ENCODE data around the gene ETV6.

ETV6 gene

GRCh38 chr12:11815397-11815796, 165.9 kb downstream of the ETV6 start:
- H3K27ac Mint-ChIP-seq: no peak overlapping the region
- CTCF ChIA-PET: no interaction called here
- no peak for DNase-seq
- no peaks in the 10 kb centered on the region for H3K9me3 Mint-ChIP-seq
- H3K4me3 Mint-ChIP-seq: no peak overlapping the region
- no peaks in the 10 kb centered on the region for H3K27me3 Mint-ChIP-seq
- H3K36me3 Mint-ChIP-seq: peaks cover 7% of the 10 kb centered on the region
- peaks cover 32% of the 10 kb centered on the region for H3K4me1 Mint-ChIP-seq

- DNase-seq: no peak
- Mint-ChIP-seq H3K27ac (no peak overlapping the region), H3K4me3 (no peak overlapping the region), H3K36me3 (peaks cover 15% of the 10 kb centered on the region), H3K27me3 (no peaks in the 10 kb centered on the region), H3K9me3 (no peaks in the 10 kb centered on the region), H3K4me1 (peaks cover 15% of the 10 kb centered on the region)
- CTCF ChIA-PET: interaction anchor here (1.2 kb wide), 1 partner anchor 39 kb away, joined by 3 read pairs; no protein-coding TSS in a partner anchor
Measured at GRCh38 chr12:11819643-11820042, 170.2 kb downstream of the ETV6 start.

DNA sequence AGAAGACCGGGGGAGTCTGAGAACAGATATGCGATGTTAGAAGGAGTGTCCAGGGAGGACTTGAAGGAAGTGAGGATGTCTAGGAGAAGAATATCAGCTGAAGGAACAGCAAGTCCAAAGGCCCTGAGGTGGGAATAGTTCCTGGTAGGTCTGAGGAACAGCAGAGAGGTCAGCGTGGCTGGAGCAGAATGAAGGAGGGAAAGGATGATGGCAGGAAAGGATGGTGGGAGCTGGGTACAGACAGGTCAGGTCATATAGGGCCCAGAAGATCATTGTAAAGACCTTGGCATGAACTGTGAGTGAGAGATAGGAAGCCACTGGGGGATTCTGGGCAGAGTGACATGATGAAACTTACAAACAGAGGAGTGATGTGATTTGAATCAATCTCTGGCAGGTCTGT, 171.0 kb downstream of the ETV6 start:
- CTCF ChIA-PET: interaction anchor here (1.2 kb wide), 1 partner anchor 40 kb away, joined by 3 read pairs; no protein-coding TSS in a partner anchor
- Mint-ChIP-seq H3K9me3 (no peaks in the 10 kb centered on the region), H3K27ac (no peak overlapping the region), H3K36me3 (peaks cover 21% of the 10 kb centered on the region), H3K4me1 (peaks cover 18% of the 10 kb centered on the region), H3K4me3 (no peak overlapping the region), H3K27me3 (no peaks in the 10 kb centered on the region)
- DNase-seq: no peak

- Mint-ChIP-seq H3K4me1 (peaks cover 18% of the 10 kb centered on the region), H3K27ac (peak overlapping the region; percentile 0), H3K4me3 (no peak overlapping the region), H3K9me3 (no peaks in the 10 kb centered on the region), H3K36me3 (peaks cover 26% of the 10 kb centered on the region), H3K27me3 (no peaks in the 10 kb centered on the region)
- CTCF ChIA-PET: interaction anchor here (1.2 kb wide), 1 partner anchor 212 kb away, joined by 4 read pairs; no protein-coding TSS in a partner anchor
- no peak for DNase-seq
Measured at GRCh38 chr12:11821386-11822080, 172.1 kb downstream of the ETV6 start.

- H3K9me3 Mint-ChIP-seq: no peaks in the 10 kb centered on the region
- no peak for DNase-seq
- CTCF ChIA-PET: interaction anchor here (0.6 to 1.2 kb wide), 2 partner anchors 97 to 211 kb away, joined by 3 to 4 read pairs; no protein-coding TSS in a partner anchor
Measured at GRCh38 chr12:11822081-11822834, 172.8 kb downstream of the ETV6 start.

DNA sequence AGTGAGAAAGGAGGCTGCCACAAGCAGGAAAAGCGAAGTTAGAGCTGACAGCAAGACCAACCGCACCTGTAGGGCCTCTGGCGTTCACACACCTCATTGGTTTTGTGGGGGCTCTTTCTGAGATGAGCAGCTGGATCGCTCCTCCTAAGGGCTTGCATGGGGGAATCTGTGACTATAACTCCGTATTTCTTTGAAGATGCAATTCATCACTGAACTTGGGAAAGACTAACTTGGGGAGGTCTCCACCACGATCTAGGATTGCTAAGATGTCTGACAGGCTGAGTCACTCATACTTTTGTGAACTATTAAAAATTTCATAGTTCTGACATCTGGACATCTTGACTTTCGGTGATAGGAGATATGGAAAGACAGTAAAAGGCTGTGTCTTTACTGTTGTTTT, 173.6 kb downstream of the ETV6 start:
- Mint-ChIP-seq H3K9me3 (no peaks in the 10 kb centered on the region), H3K36me3 (peaks cover 29% of the 10 kb centered on the region), H3K4me1 (peaks cover 18% of the 10 kb centered on the region), H3K27ac (no peak overlapping the region), H3K27me3 (no peaks in the 10 kb centered on the region), H3K4me3 (no peak overlapping the region)
- DNase-seq: no peak
- CTCF ChIA-PET: interaction anchor here (0.6 to 1.2 kb wide), 2 partner anchors 96 to 211 kb away, joined by 3 to 4 read pairs; no protein-coding TSS in a partner anchor

More at GRCh38 chr12:11822081-11822834, 172.8 kb downstream of the ETV6 start:
- Mint-ChIP-seq H3K36me3 (peaks cover 29% of the 10 kb centered on the region), H3K4me1 (peaks cover 18% of the 10 kb centered on the region), H3K27ac (peak overlapping the region; percentile 0), H3K27me3 (no peaks in the 10 kb centered on the region), H3K4me3 (no peak overlapping the region)

GRCh38 chr12:11823593-11823992, 174.1 kb downstream of the ETV6 start:
- H3K36me3 Mint-ChIP-seq: peaks cover 29% of the 10 kb centered on the region
- H3K9me3 Mint-ChIP-seq: no peaks in the 10 kb centered on the region
- CTCF ChIA-PET: no interaction called here
- DNase-seq: no peak
- peaks cover 18% of the 10 kb centered on the region for H3K4me1 Mint-ChIP-seq
- H3K27ac Mint-ChIP-seq: no peak overlapping the region
- H3K27me3 Mint-ChIP-seq: no peaks in the 10 kb centered on the region
- no peak overlapping the region for H3K4me3 Mint-ChIP-seq

GRCh38 chr12:11824069-11824468, 174.6 kb downstream of the ETV6 start:
- CTCF ChIA-PET: no interaction called here
- no peaks in the 10 kb centered on the region for H3K27me3 Mint-ChIP-seq
- peaks cover 18% of the 10 kb centered on the region for H3K4me1 Mint-ChIP-seq
- H3K27ac Mint-ChIP-seq: no peak overlapping the region
- no peak for DNase-seq
- H3K4me3 Mint-ChIP-seq: no peak overlapping the region
- H3K36me3 Mint-ChIP-seq: peaks cover 29% of the 10 kb centered on the region
- no peaks in the 10 kb centered on the region for H3K9me3 Mint-ChIP-seq

GRCh38 chr12:11824736-11825135, 175.3 kb downstream of the ETV6 start:
- H3K36me3 Mint-ChIP-seq: peaks cover 29% of the 10 kb centered on the region
- DNase-seq: no peak
- H3K4me1 Mint-ChIP-seq: peaks cover 18% of the 10 kb centered on the region
- H3K9me3 Mint-ChIP-seq: no peaks in the 10 kb centered on the region
- no peak overlapping the region for H3K27ac Mint-ChIP-seq
- no peak overlapping the region for H3K4me3 Mint-ChIP-seq
- no peaks in the 10 kb centered on the region for H3K27me3 Mint-ChIP-seq
- CTCF ChIA-PET: no interaction called here

DNA sequence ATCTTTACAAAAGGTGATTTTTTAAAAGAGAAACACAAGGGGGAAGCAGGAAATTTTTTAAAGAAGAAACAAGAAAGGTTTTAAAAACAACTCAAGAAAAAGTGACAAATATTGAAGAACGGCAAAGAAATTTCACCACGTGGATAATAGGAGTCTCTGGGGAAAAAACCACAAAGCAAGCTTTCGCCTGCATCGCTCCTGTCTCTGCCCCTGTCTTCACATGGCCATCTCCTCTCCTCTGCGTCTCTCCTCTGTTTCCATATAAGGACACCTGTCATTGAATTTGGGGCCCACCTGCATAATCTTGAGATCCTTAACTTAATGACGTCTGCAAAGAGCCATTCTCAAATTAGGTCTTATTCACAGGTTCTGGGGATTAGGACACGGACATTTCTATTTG, 175.8 kb downstream of the ETV6 start:
- peaks cover 18% of the 10 kb centered on the region for H3K4me1 Mint-ChIP-seq
- CTCF ChIA-PET: interaction anchor here (1.0 kb wide), 1 partner anchor 208 kb away, joined by 3 read pairs; no protein-coding TSS in a partner anchor
- DNase-seq: no peak
- H3K36me3 Mint-ChIP-seq: peaks cover 29% of the 10 kb centered on the region
- no peaks in the 10 kb centered on the region for H3K27me3 Mint-ChIP-seq
- no peak overlapping the region for H3K4me3 Mint-ChIP-seq
- no peaks in the 10 kb centered on the region for H3K9me3 Mint-ChIP-seq
- no peak overlapping the region for H3K27ac Mint-ChIP-seq

GRCh38 chr12:11826574-11826973, 177.1 kb downstream of the ETV6 start:
- Mint-ChIP-seq H3K27ac (no peak overlapping the region), H3K36me3 (peaks cover 27% of the 10 kb centered on the region)
- CTCF ChIA-PET: no interaction called here

DNA sequence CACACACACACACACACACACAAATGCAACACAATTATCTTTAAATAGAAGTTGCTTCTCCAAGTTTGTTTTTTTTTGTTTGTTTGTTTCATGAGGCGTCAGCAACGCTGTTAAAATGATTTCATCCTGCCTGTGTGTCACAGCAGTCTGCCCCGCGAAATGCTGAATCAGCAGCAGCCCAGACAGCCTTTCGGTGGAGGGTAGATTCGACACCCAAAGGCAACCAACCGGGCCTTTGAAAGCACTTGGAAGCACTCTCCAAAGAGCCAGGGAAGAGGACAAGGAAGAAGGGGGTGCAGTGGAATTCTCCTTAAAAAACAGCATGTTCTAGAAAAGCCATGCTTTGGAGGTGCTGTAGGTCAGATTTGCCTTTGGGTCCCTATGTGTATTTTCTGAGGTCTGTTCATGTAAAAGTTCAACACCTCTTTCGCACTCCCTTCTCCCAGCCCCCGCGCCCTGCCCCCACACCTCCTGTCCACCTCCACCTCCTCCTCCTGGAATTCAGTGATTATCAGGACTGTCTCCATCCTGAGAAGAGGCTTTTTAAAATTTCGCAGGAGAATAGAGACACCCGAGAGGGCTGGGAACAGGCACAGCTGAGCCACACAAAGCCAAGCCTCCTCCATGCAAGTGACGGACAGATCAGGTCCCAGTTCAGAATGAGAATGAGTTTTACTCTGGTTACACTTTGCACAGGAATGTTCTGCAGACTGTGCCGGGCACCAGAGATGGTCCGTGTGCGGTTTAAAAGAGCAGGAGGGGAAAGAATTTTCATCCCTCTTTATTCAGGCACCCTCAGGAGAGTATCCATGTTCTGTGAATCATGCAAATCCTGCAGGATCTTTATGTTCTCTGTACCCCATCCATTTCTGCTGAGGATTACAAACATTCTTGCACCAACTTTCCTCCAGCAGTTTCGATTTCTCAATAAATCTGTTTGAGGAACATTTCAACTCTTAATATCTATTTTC, 177.9 kb downstream of the ETV6 start:
- Mint-ChIP-seq H3K36me3 (peaks cover 19% of the 10 kb centered on the region), H3K9me3 (no peaks in the 10 kb centered on the region), H3K27ac (no peak overlapping the region), H3K4me1 (peaks cover 14% of the 10 kb centered on the region), H3K27me3 (no peaks in the 10 kb centered on the region), H3K4me3 (no peak overlapping the region)
- CTCF ChIA-PET: no interaction called here
- DNase-seq: no peak

More at GRCh38 chr12:11826574-11826973, 177.1 kb downstream of the ETV6 start:
- Mint-ChIP-seq H3K27me3 (no peaks in the 10 kb centered on the region), H3K9me3 (no peaks in the 10 kb centered on the region), H3K4me1 (peaks cover 17% of the 10 kb centered on the region), H3K4me3 (no peak overlapping the region)
- DNase-seq: no peak

GRCh38 chr12:11829764-11830194, 180.3 kb downstream of the ETV6 start:
- Mint-ChIP-seq H3K9me3 (no peaks in the 10 kb centered on the region), H3K27ac (no peak overlapping the region), H3K4me3 (no peak overlapping the region), H3K4me1 (peaks cover 8% of the 10 kb centered on the region), H3K36me3 (peaks cover 22% of the 10 kb centered on the region), H3K27me3 (no peaks in the 10 kb centered on the region)
- CTCF ChIA-PET: no interaction called here
- no peak for DNase-seq
